Muscle of arm (tissue), 14 donors: ENCODE results near the gene ETV2. TPM values are rescaled to one million over a fixed set of nuclear protein-coding genes. Genes with fewer than 3 reads are reported as not detected.
"Not testable (repeated sequence)": the region's sequence is repeated elsewhere in the genome, so short reads cannot be mapped to it uniquely, and the experiment has no call there.

ENCODE experiments used
- DNase-seq: peaks from one replicate; pipeline ENCODE4 v3.0.0-alpha.2; 2013
- long read RNA-seq, 11 donors: transcript quantifications; one replicate each; lab custom pipeline, GENCODE V29; 2026
- polyA plus RNA-seq, 12 donors: library from polyadenylated mRNA; unstranded; fragments of 120-200 nt; gene quantifications; one replicate each; pipeline ENCODE4 v1.2.1, GENCODE V29; 2013; ENCODE audit not compliant: insufficient read length in 12 of 12

The ETV2 gene
- 1 to 10 TPM in 10 of 12 donors, not detected in 2; 1.2 to 4.3 (median 1.9) TPM for polyA plus RNA-seq
- long read RNA-seq, donor 1, partial matches to known transcripts, result 0 of 3 reads
- long read RNA-seq, donor 1, other reads (novel, unspliced or antisense), result 0 of 3 reads
- long read RNA-seq, donor 2, result 0 reads
- long read RNA-seq, donor 3, result 0 reads
- long read RNA-seq, donor 4, partial matches to known transcripts, result 0 of 1 reads
- long read RNA-seq, donor 4, other reads (novel, unspliced or antisense), result 0 of 1 reads
- long read RNA-seq, donor 5, partial matches to known transcripts, result 0 of 1 reads
- long read RNA-seq, donor 5, other reads (novel, unspliced or antisense), result 0 of 1 reads
- long read RNA-seq, donor 6, result 0 reads
- long read RNA-seq, donor 7, partial matches to known transcripts, result 0 of 1 reads
- long read RNA-seq, donor 7, other reads (novel, unspliced or antisense), result 0 of 1 reads
- long read RNA-seq, donor 8, partial matches to known transcripts, result 6 of 9 reads
- long read RNA-seq, donor 8, other reads (novel, unspliced or antisense), result 0 of 9 reads
- long read RNA-seq, donor 9, result 0 reads
- long read RNA-seq, donor 10, partial matches to known transcripts, result 0 of 2 reads
- long read RNA-seq, donor 10, other reads (novel, unspliced or antisense), result 0 of 2 reads
- long read RNA-seq, donor 11, partial matches to known transcripts, result 5 of 5 reads
- long read RNA-seq, donor 11, other reads (novel, unspliced or antisense), result 0 of 5 reads

GRCh38 chr19:35641515-35642151 is at the start of gene ETV2:
Gene ETV2 (plus strand): TSS chr19:35641745. CDS start chr19:35642461, 716 bp downstream.
- no peak for DNase-seq

- DNase-seq, result peak; percentile 13
Measured at GRCh38 chr19:35592226-35592625, 49.3 kb upstream of the ETV2 start.

DNA sequence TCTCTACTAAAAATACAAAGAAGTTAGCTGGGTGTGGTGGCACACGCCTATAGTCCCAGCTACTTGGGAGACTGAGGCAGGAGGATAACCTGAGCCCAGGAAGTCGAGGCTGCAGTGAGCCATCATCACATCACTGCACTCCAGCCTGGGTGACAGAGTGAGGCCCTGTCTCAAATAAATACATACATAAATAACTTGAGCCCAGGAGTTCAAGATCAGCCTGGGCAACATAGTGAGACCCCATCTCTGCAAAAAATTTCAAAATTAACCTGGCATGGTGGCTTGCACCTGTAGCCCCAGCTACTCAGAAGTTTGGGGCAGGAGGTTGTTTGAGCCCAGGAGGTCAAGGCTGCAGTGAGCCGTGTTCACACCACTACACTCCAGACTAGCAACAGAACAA is 46.5 kb upstream of the ETV2 start:
- not testable (repeated sequence) for DNase-seq

GRCh38 chr19:35595928-35596327 is 45.6 kb upstream of the ETV2 start:
- DNase-seq, result no peak

- DNase-seq, result no peak
Measured at GRCh38 chr19:35596366-35596999, 45.1 kb upstream of the ETV2 start.

- DNase-seq, result no peak
Measured at GRCh38 chr19:35601971-35602370, 39.6 kb upstream of the ETV2 start.

- DNase-seq, result not testable (repeated sequence)
Measured at GRCh38 chr19:35604436-35604835, 37.1 kb upstream of the ETV2 start.

- DNase-seq, result not testable (repeated sequence)
Measured at GRCh38 chr19:35607170-35607569, 34.4 kb upstream of the ETV2 start.

- no peak for DNase-seq
Measured at GRCh38 chr19:35607661-35608060, 33.9 kb upstream of the ETV2 start.

- no peak for DNase-seq
Measured at GRCh38 chr19:35608251-35608650, 33.3 kb upstream of the ETV2 start.

GRCh38 chr19:35609851-35610353 is 31.6 kb upstream of the ETV2 start:
- DNase-seq, result no peak

- DNase-seq, result no peak
Measured at GRCh38 chr19:35612224-35612558, 29.4 kb upstream of the ETV2 start.

DNA sequence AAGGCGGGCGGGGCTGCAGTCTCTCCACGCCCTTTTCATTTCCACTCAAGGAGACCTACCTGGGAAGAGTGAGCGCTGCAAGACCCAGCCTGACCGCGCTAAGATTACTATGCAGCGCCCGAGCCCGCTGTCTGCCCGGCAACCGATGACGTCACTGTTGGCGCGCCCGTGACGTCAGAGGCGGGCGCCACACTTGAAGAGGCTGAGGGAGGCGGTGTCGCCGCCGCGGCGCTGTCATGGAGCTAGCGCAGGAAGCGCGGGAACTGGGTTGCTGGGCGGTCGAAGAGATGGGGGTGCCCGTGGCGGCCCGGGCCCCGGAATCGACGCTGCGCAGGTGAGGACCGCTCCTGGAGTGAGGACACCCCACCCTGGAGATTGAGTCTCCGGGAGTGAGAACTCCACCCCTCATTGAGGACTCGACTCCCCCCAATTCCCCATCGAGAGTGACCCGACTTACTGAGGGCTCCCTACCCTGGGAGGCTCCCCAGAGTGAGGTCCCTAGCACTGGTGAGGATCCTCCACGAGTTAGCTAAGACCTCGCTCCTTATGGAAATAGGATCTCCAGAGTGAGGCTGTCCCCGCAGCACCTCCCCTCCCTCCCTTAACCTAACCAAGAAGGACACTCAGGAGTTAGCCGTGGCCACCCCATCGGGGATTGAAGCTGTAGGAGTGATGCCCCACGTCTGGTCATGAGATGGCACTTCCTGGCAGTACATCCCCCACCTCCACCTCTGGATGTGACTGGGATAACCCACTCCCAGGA is 28.8 kb upstream of the ETV2 start, which contains the start of gene HAUS5:
HAUS5 (plus strand) TSS at position 177 of the 763 bp plus-strand sequence; CDS start at position 237, 60 bp downstream.
- DNase-seq, result peak; percentile 96

DNA sequence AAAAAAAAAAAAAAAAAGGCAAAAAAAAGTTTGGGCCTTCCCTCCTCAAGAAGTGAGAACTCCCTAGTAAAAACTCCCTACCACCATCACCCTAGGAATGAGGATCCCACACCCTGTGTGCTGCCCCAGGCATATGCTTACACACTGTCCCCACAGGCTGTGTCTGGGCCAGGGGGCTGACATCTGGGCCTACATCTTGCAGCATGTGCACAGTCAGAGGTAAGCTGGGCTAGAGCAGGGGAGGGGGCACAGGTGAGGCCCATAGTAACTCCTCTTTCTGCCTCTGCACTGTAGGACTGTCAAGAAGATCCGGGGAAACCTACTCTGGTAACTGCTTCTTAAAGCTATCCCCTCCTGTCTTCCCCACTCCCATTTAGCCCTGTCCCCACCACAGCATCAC is 28.0 kb upstream of the ETV2 start:
- no peak for DNase-seq

- DNase-seq, result no peak
Measured at GRCh38 chr19:35615036-35615435, 26.5 kb upstream of the ETV2 start.

GRCh38 chr19:35618857-35619256 is 22.7 kb upstream of the ETV2 start:
- DNase-seq, result no peak

- DNase-seq, result no peak
Measured at GRCh38 chr19:35619290-35619923, 22.1 kb upstream of the ETV2 start.

- no peak for DNase-seq
Measured at GRCh38 chr19:35620001-35620400, 21.5 kb upstream of the ETV2 start.

DNA sequence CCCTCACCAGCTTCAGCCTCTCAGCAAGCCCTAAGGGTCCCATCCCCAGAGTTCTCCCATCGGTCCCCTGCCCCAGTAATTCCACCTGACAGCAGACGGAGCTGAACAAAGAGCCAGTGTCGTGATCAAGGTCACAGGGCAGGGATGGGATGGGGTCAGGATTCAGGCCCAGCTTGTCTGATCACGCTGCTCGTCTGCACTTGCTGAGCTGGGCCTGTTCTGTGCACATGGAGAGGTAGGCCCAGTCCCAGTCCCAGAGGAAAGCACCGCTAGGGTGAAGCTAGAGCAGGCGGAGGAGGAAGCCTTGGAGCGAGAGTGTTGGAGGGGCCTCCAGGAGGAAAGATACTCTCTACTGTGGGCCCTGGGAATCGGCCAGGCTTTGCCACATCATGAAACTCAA is 19.8 kb upstream of the ETV2 start:
- no peak for DNase-seq

DNA sequence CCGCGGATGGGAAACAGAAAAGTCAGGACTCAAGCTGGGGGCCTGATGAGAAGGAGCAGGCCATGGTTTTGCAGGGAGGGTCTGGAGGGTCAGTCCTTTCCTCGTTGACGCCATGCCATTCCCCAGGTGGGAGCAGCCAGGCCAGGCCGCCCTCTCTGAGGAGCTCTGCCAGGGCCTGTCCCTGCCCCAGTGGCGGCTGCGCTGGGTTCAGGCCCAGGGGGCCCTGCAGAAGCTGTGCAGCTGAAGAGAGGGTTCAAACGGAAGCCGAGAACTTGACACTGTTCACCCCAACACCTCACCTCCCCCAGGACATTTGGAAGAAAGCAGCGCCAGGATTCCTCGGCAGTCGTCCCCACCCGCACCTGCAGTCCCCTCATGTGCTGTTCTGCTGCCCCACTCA is 18.8 kb upstream of the ETV2 start:
- no peak for DNase-seq
